Measurements from ENCODE around the gene LTB4R2.

DNA sequence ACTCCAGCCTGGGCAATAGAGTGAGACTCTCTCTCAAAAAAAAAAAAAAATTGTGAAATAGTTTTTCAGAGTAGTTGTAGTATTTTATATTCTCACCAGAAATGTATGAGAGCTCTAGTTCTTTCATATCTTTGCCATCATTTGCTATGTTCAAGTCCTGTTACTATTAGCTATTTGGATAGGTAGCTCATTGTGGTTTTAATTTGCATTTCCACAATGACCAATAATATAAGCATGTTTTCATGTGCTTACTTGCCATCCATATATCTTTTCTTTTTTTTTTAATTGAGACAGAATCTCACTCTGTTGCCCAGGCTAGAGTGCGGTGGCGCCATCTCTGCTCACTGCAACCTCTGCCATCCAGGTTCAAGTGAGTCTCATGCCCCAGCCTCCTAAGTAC lies 38.2 kb downstream of the LTB4R2 start:
- TF ChIP-seq, protein P1, sequence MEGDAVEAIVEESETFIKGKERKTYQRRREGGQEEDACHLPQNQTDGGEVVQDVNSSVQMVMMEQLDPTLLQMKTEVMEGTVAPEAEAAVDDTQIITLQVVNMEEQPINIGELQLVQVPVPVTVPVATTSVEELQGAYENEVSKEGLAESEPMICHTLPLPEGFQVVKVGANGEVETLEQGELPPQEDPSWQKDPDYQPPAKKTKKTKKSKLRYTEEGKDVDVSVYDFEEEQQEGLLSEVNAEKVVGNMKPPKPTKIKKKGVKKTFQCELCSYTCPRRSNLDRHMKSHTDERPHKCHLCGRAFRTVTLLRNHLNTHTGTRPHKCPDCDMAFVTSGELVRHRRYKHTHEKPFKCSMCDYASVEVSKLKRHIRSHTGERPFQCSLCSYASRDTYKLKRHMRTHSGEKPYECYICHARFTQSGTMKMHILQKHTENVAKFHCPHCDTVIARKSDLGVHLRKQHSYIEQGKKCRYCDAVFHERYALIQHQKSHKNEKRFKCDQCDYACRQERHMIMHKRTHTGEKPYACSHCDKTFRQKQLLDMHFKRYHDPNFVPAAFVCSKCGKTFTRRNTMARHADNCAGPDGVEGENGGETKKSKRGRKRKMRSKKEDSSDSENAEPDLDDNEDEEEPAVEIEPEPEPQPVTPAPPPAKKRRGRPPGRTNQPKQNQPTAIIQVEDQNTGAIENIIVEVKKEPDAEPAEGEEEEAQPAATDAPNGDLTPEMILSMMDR (IDR thresholded peaks at IDR 0.05), result no peak
- no peak for TF ChIP-seq EZH2phosphoT487 (IDR thresholded peaks at IDR 0.05)
